ENCODE results near the gene JPH2.
"Not testable (repeated sequence)": the region's sequence is repeated elsewhere in the genome, so short reads cannot be mapped to it uniquely, and the experiment has no call there.

JPH2 gene

GRCh38 chr20:44211177-44212039 lies 24.4 kb upstream of the JPH2 start:
- DNase-seq (ENCODE audit: low spot score) = no peak

DNA sequence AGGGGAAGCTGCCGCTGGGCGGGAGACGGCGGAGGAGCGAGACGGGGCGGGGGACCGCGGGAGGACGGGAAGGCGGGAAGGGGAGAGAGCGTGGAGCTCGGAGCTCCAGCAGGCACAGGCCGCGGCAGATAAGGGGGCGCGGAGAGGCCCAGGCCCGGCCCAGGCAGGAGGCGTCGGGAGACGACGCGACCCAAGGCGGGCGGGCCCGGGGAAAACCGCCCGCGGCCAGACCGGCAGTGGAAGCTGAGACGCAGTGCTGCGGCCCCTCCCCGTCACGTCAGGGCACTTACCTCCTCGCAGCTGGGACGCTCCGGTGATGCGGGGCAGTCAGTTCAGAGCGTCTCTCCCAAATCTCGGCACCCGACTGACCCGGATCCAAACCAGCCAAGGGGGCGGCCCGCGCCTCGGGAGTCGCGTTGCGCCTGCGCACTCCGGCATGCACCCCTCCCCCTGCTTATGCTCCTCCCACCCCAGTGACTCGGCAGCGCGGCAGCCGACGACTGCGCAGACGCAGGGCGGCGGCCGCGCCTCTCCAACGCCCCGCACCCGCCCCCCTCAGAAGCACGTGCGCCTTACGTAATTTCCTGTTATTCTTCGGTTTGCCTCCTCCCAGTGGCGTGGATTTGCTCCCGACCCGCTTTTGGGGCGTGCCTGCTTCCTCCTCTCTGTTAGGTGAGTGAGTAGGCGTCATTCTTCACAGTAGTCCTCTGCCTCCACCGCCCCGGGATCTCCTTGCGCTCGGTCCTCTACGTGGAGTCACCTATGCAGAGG lies 23.6 kb upstream of the JPH2 start, which contains the start of gene OSER1:
Gene OSER1 (minus strand): TSS at position 366 of the 771 bp plus-strand sequence. CDS start 3,814 bp downstream, outside the sequence.
- DNase-seq (ENCODE audit: low spot score) = peak; percentile 96

DNA sequence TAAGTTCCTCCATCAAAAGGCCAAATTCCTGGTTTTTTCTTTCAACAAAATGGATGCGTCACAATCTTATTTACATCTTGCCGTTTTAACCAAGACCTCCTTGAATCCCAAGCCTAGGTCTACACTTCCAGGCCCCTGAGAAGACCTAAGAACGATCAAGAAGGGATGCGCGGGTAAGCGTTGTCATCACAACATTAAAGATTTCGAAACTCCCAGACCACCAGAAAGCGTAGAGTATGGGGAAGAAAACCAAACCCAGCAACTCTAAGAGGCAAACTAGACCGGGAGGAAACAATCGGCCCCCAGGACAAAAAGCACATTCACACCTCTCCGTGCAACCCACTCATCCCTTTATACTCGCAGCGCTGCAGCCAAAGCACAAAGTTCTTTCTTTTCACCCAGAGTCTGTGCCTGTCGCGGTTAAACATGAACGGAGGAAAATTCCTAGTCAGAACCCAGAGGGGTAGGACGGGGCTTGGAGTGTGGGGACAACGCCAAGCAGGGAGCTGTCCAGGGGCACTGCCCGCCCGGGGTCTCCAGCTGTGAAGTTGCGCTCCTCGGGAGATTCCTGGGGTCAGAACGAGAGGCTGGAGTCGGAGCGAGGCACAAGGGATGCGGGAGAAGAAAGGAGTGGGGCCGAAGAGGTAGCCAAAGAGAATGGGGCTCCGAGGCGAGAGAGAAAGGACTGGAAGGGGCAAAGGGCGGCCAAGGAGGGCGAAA lies 22.9 kb upstream of the JPH2 start:
- DNase-seq (ENCODE audit: low spot score) = peak; percentile 26

DNA sequence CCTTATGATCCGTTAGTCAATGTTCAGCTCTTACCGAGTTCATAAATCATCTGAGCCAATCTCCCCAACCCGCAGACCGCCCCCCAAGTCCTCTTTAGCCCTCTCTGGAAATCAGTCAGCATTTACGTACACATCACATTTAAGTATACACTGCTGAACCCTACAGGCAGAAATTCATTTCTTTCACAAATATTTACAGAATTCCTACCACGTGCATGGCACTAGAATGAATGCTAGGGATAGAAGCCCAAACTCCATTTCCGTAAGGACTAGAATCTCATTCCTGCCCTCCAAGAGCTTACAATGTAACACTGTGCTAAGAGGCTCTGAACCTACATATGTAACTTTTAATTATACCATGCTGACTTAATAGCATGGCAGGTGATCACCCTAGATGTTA lies 21.8 kb upstream of the JPH2 start:
- no peak for DNase-seq (ENCODE audit: low spot score)

GRCh38 chr20:44208165-44208564 lies 21.2 kb upstream of the JPH2 start:
- DNase-seq (ENCODE audit: low spot score) = no peak

DNA sequence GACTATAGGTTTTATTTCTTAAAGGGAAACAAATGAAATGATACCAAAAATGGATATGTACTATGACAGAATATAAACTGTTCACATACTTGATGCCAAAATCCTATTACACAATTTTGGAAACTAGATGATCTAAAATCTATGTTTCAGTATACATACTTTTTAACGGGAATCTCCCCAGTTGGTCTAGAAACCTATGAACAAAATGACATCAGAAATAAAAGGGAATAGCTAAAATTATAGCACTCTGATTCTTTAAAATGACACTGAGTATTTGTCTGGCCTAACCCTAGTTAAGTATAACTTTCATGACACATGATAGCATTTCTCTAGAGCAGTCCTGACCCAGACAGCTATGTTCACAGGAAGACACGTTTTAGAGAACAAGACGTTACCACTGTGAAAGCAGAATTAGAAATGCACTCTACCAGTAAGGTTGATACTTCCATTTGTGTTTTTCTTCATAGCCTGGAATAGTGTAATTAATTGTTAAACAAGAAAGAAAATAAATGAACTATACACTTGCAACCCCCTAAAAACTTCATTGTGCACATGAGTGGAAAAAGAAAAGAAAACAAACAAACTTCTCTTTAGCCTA lies 20.2 kb upstream of the JPH2 start:
- no peak for DNase-seq (ENCODE audit: low spot score)

GRCh38 chr20:44206132-44206531 lies 19.1 kb upstream of the JPH2 start:
- DNase-seq (ENCODE audit: low spot score) = no peak

- DNase-seq (ENCODE audit: low spot score) = no peak
Observed at GRCh38 chr20:44204832-44205215, 17.8 kb upstream of the JPH2 start.

DNA sequence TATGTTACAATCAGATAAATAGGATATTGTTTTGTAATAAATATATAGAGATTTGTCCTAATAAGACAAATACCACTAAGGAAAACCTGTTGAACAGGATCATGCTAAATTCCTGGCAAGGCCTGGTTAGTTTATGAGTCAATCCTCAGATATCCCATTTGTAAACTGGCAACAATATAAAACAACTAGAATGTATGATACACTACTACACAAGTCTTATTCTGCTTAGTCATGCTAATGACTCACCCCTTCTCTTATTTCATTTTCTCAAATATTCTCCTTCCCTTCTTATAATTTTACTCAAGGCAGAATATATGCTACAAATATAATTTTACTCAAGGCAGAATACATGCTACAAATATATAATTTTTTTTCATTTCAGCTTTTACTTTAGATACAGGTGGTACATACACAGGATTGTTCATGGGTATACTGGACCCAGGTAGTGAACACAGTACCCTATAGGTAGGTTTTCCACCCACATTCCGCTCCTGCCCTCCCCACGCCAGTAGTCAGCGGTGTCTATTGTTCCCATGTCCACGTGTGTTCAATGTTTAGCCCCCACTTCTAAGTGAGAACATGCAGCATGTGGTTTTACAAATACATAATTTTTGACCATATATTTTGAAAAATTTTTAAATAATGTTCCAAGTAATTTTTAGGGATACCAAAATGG lies 17.3 kb upstream of the JPH2 start:
- peak; percentile 93 for DNase-seq (ENCODE audit: low spot score)

- DNase-seq (ENCODE audit: low spot score) = no peak
Observed at GRCh38 chr20:44203161-44203560, 16.2 kb upstream of the JPH2 start.

DNA sequence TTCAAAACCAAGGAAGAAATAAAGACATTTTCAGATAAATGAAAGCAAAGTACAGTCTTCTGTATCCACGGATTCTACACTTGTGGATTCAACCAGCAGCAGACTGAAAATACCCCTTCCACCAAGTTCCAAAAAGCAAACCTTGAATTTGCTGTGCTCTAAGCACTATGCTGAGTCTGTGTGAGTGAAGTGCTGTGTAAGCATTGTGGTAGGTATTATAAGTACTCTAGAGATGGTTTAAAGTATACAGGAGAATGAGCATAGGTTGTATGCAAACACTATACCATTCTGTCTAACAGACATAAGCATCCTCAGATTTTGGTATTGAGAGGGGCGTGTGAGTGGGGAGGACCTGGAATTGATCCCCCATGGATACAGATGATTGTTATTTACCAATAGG lies 14.0 kb upstream of the JPH2 start:
- no peak for DNase-seq (ENCODE audit: low spot score)

DNA sequence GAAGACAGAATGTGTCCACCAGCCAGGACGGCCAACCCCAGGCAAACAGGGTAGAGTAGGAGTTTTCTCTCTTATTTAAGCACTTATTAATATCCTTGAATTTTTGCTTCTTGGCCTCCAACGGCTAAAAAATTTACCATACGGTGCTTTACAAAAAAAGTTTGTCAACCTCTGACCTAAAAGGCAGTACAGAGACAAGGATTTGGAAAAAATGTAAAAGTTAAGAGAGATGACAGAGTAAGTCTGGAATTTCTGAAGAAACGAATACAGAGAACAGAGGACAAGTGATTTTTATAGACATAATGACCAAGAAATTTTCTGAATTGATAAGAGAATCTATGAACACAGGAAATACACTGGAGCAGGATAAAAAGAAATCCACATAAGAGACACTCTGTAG lies 13.4 kb upstream of the JPH2 start:
- no peak for DNase-seq (ENCODE audit: low spot score)

DNA sequence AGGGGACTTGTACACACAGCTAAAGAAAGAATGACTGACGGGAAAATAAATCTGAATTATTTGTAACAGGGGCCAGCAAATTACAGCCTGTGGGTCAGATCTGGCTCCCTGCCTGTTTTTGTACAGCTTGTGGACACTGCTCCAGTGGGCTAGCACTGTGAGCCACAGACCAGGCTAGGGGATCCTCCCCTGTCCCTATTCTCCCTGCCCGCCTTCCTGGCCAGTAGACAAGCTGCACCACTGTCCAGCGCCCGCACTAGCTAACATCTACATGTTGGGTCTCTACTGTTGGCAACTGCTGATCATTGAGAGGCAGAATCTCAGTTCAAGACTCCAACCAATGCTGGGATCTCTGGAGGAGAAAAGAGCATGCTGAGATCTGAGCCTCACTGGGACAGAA lies 12.9 kb upstream of the JPH2 start:
- no peak for DNase-seq (ENCODE audit: low spot score)

- DNase-seq (ENCODE audit: low spot score) = no peak
Observed at GRCh38 chr20:44198872-44199271, 11.9 kb upstream of the JPH2 start.

DNA sequence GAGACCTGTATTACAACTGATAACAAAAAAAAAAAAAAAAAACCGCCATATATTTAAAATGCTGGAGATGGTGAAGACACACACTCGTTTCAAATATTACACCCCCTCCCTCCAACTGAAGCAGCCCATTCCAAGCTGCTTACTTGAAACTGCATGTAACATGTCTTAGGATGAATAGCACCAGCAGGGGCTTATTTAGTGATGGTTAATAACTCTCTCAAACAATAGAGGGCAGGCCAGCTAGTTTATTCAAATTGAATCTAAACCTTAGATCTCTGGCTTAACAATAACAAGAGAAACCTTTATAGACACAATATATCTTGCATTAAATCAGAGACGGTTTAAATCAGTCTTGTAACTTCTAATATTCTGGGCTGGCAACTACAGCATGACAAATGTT lies 9.3 kb upstream of the JPH2 start:
- DNase-seq (ENCODE audit: low spot score) = no peak

DNA sequence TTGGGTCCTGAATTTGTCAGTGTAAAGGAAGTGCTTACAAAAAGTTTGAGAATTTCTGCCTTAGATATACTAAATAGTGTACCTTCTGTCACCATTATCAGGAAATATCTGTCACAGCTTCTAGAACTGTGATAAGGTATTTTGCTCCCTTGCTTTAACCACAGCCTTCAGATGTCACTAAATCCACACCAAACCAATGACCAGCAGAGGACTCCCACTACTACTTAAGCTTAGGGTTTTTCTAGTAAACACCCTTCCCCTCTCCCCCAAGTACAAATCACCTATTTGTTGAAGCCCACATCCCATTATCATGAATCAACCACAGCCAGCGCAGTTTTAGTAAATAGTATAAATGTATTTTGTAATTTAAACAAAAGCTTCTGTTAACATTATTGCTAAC lies 8.6 kb upstream of the JPH2 start:
- DNase-seq (ENCODE audit: low spot score) = no peak

GRCh38 chr20:44193801-44194200 lies 6.8 kb upstream of the JPH2 start:
- DNase-seq (ENCODE audit: low spot score) = no peak

GRCh38 chr20:44191640-44192039 lies 4.7 kb upstream of the JPH2 start:
- DNase-seq (ENCODE audit: low spot score) = not testable (repeated sequence)

DNA sequence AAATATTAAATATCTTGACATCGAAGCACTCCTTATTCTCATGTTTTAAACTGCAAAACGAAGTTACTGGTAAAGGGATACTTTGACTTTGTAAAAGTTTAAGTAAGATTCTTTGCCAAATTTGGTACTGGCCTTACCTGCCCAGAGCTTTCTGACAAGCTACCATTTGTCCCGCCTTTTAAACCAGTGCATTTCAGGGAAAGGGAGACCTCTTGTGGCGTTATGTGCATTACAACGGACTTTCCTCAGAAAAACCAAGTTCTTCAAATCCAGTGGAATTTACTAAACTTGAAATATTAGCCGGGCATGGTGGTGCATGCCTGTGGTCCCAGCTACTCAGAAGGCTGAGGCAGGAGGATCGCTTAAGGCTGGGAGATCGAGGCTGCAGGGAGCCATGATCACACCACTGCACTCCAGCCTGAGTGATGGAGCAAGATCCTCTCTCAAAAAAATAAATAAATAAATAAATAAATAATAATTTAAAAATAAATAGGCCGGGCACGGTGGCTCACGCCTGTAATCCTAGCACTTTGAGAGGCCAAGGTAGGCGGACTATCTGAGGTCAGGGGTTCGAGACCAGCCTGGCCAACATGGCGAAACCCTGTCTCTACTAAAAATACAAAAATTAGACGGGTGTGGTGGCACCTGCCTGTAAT lies 3.3 kb upstream of the JPH2 start:
- DNase-seq (ENCODE audit: low spot score) = peak; percentile 73

DNA sequence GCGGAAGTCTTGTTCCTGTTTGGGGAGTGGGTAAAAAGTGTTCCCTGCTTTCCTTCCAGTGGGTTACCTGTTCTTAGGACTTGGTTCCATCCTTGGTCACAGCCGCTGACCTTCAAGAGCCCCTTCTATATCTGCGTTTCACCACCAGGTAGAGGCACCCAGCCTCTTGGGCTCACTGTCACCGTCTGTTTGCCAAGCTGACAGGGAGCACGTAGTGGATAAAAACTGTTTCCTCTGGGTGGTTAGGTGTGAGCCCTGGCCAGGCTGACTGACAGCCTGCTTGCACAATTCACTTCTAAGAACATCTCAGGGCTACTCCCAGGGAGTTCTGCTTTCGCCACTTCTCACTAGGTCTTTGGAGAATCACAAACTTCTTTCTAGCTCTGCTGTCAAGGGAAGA lies 1.8 kb upstream of the JPH2 start:
- DNase-seq (ENCODE audit: low spot score) = no peak

Data from kidney capillary endothelial cell (primary cell).